NCI-H146 (cell line): ENCODE measurements around the gene PAPOLG.
A peak's percentile ranks its signal among the peaks of the same experiment; 100 is the strongest.
"Not testable (repeated sequence)": the region's sequence is repeated elsewhere in the genome, so short reads cannot be mapped to it uniquely, and the experiment has no call there.

Experiments used
- DNase-seq: peaks from one replicate; lab custom pipeline; 2025; lab: John Stamatoyannopoulos, UW

The PAPOLG gene

DNA sequence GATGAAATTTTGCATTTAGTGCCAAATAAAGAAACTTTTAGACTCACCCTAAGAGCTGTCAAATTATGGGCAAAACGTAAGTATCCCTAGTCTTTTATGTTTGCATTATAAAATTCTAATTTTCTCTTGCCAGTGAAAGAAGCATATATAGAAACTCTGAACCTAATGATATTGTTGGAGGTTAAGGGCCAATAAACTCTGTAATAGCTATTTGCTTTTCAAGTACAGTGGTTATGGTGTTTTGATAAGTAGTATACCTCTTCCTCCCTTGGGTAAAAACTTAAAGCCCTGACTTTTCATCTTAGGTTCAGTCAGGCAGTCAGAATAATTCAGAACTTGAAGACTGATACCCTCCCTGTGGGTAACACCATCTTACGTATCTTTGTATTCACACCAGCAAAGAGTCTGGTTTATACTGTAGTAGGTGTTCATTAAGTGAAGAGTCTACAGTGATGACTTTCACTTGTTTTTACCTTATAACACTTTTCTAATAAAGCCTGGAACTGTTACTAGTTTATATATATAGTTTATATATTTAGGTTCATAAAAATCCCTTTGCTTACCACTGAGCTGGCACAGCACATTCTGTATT, 19.1 kb downstream of the PAPOLG start:
- DNase-seq, result no peak

DNA sequence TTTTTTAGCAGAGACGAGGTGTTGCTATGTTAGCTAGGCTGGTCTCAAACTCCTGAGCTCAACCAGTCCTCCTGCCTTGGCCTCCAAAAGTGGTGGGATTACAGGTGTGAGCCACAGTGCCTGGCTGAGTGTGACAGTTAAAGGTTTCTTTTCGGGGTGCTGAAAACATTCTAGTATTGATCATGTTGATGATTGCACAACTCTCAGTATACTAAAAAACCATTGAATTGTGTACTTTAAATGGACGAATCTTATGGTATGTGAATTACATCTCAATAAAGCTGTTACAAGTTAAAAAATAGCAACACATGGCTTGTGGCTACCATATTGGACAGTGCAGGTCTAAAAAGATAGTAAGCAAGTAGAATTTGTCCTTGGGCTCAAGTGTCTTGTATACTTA, 22.3 kb downstream of the PAPOLG start:
- DNase-seq, result no peak

DNA sequence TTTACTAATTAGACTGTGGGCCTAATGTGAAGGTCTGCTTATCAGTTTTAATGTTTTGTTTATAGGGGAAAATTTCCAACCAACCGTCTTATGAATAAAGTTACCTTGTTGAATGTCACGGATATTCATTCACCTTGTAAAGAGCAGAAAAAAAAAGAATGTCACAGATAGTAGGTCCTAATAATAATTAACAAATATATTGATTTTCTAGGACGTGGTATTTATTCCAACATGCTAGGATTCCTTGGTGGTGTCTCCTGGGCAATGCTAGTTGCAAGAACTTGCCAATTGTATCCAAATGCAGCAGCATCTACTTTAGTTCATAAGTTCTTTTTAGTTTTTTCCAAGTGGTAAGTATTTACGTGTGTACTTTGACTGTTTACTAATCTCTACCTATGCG, 23.4 kb downstream of the PAPOLG start:
- no peak for DNase-seq

DNA sequence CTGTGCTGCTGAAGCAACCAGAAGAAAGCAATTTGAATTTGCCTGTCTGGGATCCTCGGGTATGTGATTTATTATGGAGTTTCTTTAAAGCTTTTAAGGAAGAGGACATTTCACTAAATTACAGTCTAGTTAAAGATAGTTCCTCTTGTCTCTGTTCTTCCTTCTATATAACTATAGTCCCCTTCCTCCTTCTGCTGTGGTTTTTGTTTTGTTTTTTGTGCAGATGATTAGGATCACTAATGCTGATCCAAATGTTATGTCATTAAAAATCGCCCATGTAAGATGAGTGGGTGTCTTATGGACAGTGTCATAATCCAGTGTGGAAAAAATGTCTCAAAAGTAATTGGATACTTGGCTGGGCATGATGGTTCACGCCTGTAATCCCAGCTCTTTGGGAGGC, 24.7 kb downstream of the PAPOLG start:
- no peak for DNase-seq

DNA sequence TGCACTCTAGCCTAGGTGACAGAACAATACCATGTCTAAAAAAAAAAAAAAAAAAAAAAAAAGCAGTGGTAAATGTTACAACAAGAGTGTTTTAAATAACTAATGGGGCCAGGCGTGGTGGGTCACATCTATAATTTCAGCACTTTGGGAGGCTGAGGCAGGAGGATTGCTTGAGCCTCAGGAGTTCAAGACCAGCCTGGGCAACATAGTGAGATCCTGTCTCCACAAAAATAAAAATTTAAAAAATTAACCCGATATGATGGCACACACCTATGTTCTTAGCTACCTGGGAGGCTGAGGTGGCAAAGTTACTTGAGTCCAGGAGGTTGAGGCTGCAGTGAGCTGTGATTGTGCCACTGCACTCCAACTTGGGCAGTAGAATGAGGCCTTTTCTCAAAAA, 37.1 kb downstream of the PAPOLG start:
- DNase-seq, result no peak

DNA sequence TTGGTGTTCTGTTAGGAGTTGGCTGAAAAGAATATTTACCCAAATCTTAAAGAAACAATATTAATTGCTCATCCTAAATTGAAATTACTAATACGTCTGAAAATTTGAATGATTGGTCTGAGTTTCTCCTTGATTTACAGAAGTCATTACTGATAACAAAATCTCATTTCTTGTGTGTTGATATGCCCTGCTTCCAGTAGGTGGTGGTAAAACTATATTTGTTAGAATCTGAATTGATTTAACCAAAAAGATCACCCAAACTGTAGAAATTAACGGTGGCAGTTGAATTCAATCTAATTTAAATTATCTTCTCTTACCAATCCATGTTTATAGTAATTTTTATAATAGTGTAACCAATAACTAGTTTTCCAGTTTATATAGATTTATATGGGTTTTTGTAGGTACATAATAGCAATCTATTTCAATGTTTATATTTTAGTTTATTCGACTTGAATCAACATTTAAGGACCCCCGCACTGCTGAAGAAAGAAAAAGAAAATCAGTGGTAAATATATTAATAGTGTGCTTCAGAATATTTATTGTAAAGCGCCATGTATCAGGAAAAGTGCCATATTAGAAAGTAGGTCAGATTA, 38.3 kb downstream of the PAPOLG start:
- DNase-seq, result no peak

DNA sequence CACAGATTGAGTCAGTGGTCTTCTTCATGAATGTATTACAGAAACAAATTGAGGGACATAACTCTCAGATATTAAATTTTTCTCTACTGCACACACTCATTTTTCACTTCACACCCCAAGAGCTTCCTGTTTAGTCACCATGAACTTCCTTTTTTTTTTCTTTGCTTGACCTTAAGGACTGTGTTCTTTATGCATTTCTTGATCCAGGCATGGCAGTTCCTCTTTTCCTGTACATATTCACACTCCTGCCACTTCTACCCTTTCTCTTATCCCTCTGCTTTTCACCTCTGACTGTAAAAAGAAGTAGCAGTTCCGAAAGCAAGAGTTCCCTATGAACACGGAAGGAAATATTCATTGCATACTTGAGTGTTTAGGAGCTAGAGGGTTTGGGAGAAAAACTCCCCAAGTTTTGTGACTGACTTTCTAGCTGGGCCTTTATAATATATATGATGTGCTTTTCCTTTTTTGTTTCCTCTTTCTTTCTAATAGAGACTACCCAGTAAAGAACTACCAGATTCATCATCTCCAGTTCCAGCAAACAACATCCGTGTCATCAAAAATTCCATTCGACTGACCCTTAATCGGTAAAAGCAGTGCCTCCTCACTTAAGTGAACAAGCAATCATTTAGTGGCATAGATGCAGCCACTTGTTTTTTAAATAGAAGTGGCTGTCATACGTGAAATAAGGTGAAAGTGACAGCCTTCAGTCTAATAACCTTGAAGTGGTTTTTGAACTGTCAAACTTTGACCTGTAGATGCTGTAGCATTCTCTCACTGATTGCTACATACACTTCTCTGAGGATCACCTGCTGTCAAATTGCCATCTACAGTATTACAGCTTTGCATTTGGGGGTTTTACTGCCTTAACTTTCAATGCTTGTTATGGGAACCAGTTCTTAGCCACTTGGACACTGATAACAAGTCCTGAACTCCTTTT, 40.8 kb downstream of the PAPOLG start:
- DNase-seq, result no peak

DNA sequence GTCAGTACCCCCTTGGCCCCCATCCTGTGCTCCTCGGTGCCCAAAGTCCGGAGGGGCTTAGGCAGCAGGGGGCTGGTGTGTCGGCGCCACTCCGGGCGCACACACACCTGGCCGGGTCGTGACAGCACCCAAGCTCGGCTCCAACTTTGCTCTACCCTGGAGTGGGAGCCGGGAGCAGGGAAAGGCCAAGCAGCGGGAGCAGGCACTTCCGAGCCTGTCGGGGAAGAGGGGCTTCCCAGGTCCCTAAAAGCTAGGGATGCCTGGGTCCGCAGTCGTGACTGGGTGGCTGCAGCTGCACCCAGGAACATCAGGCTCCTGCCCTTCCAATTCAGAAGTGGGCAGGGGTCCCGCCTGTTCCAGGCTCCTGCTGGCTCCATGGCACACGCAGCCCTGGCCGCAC, 48.4 kb downstream of the PAPOLG start:
- DNase-seq, result no peak

DNA sequence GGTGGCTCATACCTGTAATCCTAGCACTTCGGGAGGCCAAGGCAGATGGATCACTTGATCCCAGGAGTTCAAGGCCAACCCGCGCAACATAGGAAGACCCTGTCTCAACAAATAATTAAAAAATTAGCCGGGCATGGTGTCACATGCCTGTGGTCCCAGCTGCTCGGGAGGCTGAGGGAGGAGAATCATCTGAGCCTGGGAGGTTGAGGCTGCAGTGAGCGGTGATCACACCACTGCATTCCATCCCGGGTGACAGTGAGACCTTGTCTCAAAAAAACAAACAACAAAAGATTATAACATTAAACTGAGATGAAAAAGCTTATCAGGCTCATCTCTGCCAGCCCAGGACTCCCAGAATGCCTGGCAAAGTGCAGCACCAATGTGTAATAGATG, 50.5 kb downstream of the PAPOLG start:
- DNase-seq, result no peak

DNA sequence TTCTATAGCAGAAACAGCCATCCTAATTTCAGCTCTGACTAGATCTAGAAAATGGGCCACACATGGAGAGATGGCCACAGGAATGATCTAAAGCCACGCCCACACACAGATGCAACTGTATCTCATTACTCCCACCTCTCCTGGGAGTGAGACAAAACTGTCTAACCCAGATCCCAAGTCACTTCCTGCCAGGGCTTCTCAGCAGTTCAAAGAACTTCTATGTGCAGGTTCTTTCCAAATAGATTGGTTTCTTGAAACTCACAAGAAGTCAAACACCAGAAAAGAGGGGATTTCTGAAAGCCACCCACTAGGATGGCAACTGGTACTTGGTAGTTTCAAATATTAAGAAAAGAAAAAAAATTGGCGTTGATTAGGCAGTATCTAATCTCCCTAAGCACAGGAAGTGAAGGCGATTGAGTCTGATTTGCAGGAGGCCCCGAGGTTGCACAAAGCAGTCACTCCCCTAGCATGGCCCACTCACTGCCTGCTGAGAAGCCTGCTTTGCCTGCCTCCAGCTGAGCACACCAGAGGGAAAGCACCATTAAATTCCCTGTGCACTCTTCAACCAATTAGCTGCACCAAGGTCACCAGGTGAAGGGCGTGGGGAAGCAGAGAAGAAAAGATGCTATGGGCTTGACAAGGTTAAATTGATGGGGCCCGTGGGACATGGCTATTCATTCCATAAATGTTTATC, 51.1 kb downstream of the PAPOLG start:
- DNase-seq, result peak; percentile 84

DNA sequence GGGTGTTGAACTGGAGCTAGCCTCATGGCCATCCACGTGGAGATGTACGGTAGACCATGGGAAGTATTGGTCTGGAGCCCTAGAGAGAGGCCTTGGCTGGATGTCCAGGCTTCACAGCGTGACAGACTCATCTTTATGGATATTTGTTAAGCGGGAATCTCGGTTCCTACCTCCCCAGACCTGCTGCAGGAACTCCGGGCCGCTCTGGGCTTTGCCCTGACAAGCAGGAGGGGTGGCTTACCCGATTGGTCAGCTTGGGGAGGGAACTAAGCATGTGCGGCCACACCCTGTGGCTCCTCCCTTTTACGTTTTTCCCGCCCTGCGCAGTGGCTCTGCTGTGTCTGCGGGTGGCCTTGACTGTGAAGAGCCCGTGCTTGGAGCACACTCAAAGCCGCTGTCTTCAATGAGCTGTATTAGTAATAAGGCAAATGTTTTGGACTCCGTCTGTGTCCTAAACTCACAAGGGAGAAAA, 52.3 kb downstream of the PAPOLG start:
- DNase-seq, result no peak

DNA sequence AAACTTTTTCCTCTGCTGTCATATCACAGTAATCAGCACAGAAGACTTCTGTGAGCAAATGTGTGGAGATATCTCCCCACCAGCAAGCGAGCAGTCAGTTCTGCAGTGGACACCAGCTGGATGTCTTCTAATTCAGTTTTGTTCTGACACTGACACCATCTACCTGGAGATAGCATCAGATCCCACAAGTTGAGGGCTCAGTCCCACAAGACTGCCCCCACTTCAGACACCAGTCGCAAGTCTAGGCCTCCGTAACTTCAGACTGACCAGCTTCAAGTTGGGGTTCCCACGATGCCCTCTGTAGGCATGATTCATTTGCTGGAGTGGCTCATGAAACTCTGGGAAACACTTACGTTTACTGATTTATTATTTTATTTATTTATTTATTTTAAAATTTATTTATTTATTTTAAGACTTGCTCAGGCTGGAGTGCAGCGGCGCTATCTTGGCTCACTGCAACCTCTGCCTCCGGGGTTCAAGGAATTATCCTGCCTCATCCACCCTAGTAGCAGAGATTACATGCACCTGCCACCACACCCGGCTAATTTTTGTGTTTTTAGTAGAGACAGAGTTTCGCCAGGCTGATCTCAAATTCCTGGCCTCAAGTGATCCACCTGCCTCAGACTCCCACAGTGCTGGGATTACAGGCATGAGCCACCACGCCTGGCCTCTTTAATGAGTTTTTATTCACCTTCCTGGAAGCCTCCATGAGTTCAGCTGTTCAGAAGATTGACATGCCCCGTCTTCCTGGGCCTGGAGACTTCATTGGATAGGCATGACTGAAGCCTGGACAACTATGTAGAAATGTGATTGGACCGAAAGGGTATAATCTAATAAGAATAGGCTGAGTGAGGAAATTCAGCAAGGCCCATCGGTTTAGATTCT, 55.7 kb downstream of the PAPOLG start:
- no peak for DNase-seq

DNA sequence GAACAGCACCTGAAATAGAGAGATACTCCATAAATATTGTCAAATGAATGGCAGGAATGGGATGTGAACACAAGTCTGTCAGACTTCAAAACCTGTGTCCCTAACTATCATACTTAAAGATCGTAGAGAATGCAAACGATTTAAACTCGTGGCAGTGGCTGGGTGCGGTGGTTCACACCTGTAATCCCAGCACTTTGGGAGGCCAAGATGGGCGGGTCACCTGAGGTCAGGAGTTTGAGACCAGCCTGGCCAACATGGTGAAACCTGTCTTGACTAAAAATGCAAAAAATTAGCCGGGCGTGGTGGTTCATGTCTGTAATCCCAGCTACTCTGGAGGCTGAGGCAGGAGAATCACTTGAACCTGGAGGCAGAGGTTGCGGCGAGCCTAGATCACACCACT, 61.1 kb downstream of the PAPOLG start:
- DNase-seq, result not testable (repeated sequence)

DNA sequence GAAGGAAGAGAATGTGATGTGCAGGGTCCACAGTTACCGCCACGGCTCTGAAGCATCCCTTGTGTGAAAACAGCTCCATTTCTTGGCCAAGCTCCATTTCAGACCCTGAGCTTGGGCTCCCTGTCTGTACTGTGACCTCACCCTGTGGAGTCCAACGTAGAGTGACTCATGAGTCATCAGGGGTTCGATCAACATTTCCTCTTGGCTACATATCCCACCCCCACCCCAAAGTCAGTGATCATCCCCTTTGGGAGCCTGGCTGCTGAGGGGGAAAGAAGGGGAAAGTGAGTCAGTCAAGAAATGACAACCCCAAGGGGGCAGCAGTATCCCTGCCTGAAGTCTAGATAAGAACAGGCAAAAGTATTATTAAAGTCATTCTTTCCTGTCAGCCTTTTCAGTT, 62.2 kb downstream of the PAPOLG start:
- DNase-seq, result no peak

DNA sequence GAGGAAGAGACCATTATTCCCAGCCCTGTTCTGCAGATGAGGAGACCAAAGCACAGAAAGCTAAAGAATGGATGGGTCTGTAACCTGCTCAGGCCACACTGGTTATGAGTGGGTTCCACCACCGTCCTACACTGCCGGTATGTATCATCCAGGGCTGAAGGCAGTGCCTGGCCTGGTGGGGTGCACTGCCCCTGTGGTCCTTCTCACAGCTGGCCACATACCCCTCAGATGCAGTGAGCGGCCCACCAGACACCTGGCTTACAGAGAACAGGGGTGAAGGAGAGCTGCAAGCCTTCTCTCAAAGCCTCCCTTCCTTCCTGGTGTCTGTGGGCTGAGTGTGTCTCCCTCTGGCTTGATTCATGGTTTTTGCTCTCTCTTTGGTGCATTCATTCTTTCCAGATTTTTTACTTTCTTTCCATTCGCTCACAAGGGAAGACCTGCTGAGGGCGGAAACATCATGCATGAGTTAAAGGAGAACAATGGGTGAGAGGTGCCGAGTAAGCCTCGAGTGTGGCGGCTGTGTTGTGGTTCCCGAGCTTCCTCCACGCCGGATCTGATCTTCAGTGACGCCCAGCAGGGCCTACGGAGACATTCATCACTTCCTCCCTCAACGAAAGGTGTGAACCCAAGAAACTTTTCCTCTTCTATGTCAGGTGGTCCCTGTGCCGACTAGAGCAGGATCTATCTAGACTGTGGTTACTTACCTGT, 63.2 kb downstream of the PAPOLG start:
- DNase-seq, result no peak

DNA sequence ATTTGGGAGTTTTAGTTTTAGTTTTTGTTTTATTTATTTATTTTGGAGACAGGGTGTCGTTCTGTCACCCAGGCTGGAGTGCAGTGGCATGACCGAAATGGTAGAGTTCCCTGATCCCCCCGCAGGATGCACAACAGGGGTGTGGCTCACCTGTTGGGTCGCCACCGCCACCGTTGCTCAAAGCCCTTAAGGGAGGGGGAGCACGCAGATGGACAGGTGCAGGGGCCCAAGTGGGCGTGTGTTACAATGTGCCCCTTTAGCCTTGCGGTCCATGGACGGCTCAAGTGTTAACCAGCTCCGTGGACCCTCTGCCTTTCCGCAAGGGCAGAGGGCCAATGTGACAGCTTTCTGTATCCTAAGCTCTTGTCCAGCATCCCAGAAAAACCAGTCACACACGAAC, 63.9 kb downstream of the PAPOLG start:
- no peak for DNase-seq

DNA sequence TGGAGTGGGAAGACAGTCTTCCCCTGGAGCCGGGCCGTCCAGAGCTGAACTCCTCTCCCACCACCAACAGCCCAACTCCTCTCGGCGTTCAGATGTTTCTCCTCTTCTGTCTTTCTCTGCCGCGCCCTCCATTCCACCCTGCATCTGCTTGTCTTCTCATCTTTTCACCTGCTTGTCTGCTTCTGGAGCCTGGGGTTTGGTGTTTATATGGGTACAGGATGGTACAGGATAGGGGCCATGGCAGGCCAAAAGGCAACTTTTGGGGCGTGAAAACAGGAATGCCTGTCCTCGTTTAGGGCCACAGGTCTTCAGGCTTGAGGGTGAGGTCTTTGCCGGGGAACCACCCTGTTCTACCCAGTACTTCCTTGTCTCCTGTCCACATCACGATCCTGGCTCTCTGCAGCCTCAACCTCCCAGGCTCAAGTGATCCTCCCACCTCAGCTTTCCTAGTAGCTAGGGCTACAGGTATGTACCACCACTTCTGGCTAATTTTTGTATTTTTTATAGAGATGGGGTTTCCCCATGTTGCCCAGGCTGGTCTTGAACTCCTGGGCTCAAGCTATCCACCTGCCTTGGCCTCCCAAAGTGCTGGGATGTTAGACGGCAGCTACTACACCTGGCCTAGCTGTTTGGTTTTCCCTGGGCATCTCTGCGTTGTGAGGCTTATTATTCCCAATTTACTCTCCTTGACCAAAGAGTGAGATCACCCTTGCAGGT, 64.5 kb downstream of the PAPOLG start:
- no peak for DNase-seq

DNA sequence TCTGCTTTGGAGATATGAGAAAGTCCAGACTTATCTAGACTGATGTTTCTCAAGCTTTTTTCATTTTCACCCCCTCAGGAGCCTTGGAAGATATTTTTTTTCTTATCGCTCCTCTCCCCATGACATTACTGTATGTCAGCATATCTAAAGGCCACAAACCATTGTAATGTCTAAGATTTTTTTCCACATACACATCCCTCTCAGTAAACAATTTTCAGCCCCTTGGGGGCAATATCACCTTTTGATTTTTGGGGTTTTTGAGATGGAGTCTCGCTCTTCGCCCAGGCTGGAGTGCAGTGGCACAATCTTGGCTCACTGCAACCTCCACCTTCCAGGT, 65.0 kb downstream of the PAPOLG start:
- no peak for DNase-seq

DNA sequence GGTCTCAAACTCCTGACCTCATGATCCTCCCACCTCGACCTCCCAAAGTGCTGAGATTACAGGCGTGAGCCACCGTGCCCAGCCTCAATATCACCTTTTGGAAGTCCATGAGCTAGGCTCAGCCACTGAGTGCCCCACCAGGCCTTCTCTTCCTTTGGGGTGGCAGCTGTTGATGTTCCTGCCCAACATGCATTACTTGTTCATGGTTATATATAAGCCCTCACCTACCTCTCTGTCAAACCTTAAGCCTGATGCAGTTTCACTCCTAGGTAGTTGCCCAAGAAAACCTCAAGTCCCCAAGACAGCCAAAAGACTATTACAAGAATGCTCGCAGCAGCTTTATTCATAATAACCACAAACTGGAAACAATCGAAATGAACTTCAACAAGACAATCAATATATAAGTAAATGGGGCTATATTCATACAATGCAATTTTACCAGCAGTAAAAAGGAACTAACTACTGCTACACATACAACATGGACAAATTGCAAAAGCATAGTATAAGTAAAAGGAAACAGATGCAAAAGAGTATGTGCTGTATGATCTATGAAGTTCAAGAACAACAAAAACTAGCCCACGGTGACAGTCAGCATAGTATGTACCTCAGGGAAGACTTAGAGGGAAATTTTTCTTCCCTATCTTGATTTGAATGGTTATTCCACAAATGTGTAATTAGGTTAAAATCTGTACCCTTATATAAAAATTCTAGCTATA, 65.7 kb downstream of the PAPOLG start:
- DNase-seq, result no peak

DNA sequence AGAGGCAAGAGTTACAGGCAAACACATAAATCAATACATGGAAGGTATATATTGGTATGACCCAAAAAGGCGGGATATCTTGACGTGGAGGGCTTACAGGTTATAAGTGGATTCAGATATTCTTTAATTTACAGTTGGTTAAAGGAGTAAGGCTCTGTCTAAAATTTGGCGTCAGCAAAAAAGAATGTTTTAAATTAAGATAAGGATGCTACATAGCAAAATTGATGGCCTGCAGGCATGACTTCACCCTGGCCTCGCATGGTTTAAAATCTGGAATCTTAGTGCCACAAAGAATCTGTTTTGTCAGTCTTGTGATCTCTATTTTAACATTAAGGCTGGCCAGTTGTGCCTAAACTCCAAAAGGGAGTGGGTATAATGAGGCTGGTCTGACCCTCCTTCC, 66.9 kb downstream of the PAPOLG start:
- DNase-seq, result no peak
